ENCODE measurements around the gene DHTKD1.

Gene DHTKD1, protein sequence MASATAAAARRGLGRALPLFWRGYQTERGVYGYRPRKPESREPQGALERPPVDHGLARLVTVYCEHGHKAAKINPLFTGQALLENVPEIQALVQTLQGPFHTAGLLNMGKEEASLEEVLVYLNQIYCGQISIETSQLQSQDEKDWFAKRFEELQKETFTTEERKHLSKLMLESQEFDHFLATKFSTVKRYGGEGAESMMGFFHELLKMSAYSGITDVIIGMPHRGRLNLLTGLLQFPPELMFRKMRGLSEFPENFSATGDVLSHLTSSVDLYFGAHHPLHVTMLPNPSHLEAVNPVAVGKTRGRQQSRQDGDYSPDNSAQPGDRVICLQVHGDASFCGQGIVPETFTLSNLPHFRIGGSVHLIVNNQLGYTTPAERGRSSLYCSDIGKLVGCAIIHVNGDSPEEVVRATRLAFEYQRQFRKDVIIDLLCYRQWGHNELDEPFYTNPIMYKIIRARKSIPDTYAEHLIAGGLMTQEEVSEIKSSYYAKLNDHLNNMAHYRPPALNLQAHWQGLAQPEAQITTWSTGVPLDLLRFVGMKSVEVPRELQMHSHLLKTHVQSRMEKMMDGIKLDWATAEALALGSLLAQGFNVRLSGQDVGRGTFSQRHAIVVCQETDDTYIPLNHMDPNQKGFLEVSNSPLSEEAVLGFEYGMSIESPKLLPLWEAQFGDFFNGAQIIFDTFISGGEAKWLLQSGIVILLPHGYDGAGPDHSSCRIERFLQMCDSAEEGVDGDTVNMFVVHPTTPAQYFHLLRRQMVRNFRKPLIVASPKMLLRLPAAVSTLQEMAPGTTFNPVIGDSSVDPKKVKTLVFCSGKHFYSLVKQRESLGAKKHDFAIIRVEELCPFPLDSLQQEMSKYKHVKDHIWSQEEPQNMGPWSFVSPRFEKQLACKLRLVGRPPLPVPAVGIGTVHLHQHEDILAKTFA

GRCh38 chr10:12068449-12069269 is at the start of gene DHTKD1:
Gene DHTKD1, plus strand, starts transcription at chr10:12068954. Its CDS starts 80 bp downstream, at chr10:12069034.
- DNase-seq (ENCODE audit: low read depth, low spot score): peak; percentile 47
- Histone ChIP-seq H3K9me3 (ENCODE audit: low read depth, low read length) (no peaks in the 10 kb centered on the region), H3K4me3 (peak within 1 kb of the TSS; percentile 83), H3K27ac (peak within 1 kb of the TSS; percentile 67; the same call in 1 of the 2 replicates), H3K36me3 (ENCODE audit: insufficient read depth, low read length) (no peaks in the 10 kb centered on the region), H3K9ac (ENCODE audit: insufficient read length) (peak within 1 kb of the TSS; percentile 90)
- TF ChIP-seq FOXP2 (optimal IDR thresholded peaks at IDR 0.05; ENCODE audit: control extremely low read depth, extremely low read length, insufficient read depth): no peak
- no peak for TF ChIP-seq EZH2 (IDR thresholded peaks at IDR 0.05)
- TF ChIP-seq POLR2AphosphoS5 (IDR thresholded peaks at IDR 0.05; ENCODE audit: borderline replicate concordance, low read depth, low read length): peak; percentile 76; the same call in 1 of the 2 replicates

DNA sequence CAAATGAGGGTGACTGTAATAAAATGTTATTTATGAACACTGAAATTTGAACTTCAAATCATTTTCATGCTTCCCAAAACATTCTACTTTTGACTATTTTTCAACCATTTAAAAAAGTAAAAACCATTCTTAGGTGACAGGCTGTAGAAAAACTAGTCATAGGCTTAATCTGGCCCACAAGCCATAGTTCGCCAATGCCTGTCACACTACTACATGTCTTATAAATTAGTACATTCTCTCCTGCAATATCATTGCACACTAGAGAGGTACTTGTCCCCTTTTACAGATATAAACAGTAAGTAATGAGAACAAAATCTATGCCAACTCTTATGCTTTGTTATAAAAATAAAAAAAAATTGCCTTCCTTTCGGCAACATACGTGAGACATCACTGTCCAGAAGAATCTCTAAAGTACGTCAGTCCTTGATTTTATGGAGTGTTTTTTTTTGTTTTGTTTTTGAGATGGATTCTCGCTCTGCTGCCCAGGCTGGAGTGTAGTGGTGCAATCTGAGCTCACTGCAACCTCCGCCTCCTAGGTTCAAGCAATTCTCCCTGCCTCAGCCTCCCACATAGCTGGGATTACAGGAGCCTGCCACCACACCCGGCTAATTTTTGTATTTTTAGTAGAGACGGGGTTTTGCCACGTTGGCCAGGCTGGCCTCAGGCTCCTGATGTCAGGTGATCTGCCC is 49.3 kb upstream of the DHTKD1 start:
- Histone ChIP-seq H3K9ac (ENCODE audit: insufficient read length) (no peak overlapping the region), H3K36me3 (ENCODE audit: insufficient read depth, low read length) (no peaks in the 10 kb centered on the region), H3K4me3 (no peak overlapping the region), H3K27ac (no peak overlapping the region), H3K9me3 (ENCODE audit: low read depth, low read length) (no peaks in the 10 kb centered on the region)
- TF ChIP-seq EZH2 (IDR thresholded peaks at IDR 0.05) (no peak), POLR2AphosphoS5 (IDR thresholded peaks at IDR 0.05; ENCODE audit: borderline replicate concordance, low read depth, low read length) (no peak), FOXP2 (optimal IDR thresholded peaks at IDR 0.05; ENCODE audit: control extremely low read depth, extremely low read length, insufficient read depth) (no peak)
- DNase-seq (ENCODE audit: low read depth, low spot score): no peak

- no peak for DNase-seq (ENCODE audit: low read depth, low spot score)
- H3K36me3 ChIP-seq (ENCODE audit: insufficient read depth, low read length): no peaks in the 10 kb centered on the region
- H3K9ac ChIP-seq (ENCODE audit: insufficient read length): no peak overlapping the region
- H3K9me3 ChIP-seq (ENCODE audit: low read depth, low read length): no peaks in the 10 kb centered on the region
- H3K27ac ChIP-seq: no peak overlapping the region
- no peak overlapping the region for H3K4me3 ChIP-seq
- no peak for TF ChIP-seq POLR2AphosphoS5 (IDR thresholded peaks at IDR 0.05; ENCODE audit: borderline replicate concordance, low read depth, low read length)
- no peak for TF ChIP-seq EZH2 (IDR thresholded peaks at IDR 0.05)
- no peak for TF ChIP-seq FOXP2 (optimal IDR thresholded peaks at IDR 0.05; ENCODE audit: control extremely low read depth, extremely low read length, insufficient read depth)
These were observed 48.2 kb upstream of the DHTKD1 start for GRCh38 chr10:12020574-12020973.

DNA sequence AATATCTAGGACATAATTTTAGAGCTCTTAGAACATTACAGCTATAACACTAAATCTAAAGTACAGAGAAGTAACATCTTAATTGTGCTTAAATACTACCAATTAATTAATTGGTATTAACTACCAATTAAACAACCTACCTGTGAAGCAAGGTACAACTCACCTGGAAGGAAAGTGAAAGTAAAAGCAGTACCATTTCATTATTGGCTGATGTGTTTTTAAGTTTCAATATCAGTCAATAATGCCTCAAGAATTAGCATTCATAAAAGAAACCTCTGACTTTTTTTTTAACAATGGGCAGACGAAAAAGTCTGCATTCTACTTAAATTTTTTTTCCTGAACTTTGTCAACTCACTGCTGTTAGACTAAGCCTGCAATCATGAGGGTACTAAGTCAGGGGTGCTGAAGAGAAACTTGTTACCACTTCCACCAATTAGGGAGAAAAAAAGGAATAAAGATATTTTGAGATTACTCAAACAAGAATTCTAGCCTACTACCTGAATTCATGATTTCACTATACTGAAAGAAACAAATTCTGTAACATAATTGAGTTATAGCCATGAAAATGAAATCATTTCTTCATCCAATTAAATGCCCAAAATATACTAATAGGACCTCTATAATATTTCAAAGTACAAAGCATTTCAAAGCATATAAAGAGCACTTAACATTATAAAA is 46.0 kb upstream of the DHTKD1 start:
- Histone ChIP-seq H3K4me3 (no peak overlapping the region), H3K27ac (no peak overlapping the region), H3K9ac (ENCODE audit: insufficient read length) (no peak overlapping the region), H3K9me3 (ENCODE audit: low read depth, low read length) (no peaks in the 10 kb centered on the region), H3K36me3 (ENCODE audit: insufficient read depth, low read length) (no peaks in the 10 kb centered on the region)
- DNase-seq (ENCODE audit: low read depth, low spot score): no peak
- TF ChIP-seq EZH2 (IDR thresholded peaks at IDR 0.05) (no peak), FOXP2 (optimal IDR thresholded peaks at IDR 0.05; ENCODE audit: control extremely low read depth, extremely low read length, insufficient read depth) (no peak), POLR2AphosphoS5 (IDR thresholded peaks at IDR 0.05; ENCODE audit: borderline replicate concordance, low read depth, low read length) (no peak)

GRCh38 chr10:12025591-12025990 is 43.2 kb upstream of the DHTKD1 start:
- no peak for TF ChIP-seq EZH2 (IDR thresholded peaks at IDR 0.05)
- TF ChIP-seq FOXP2 (optimal IDR thresholded peaks at IDR 0.05; ENCODE audit: control extremely low read depth, extremely low read length, insufficient read depth): no peak
- no peak for TF ChIP-seq POLR2AphosphoS5 (IDR thresholded peaks at IDR 0.05; ENCODE audit: borderline replicate concordance, low read depth, low read length)
- H3K9ac ChIP-seq (ENCODE audit: insufficient read length): no peak overlapping the region
- H3K9me3 ChIP-seq (ENCODE audit: low read depth, low read length): no peaks in the 10 kb centered on the region
- peaks cover 8% of the 10 kb centered on the region; the same call in 1 of the 2 replicates for H3K36me3 ChIP-seq (ENCODE audit: insufficient read depth, low read length)
- no peak for DNase-seq (ENCODE audit: low read depth, low spot score)
- no peak overlapping the region for H3K27ac ChIP-seq
- no peak overlapping the region for H3K4me3 ChIP-seq

- TF ChIP-seq EZH2 (IDR thresholded peaks at IDR 0.05): no peak
- TF ChIP-seq FOXP2 (optimal IDR thresholded peaks at IDR 0.05; ENCODE audit: control extremely low read depth, extremely low read length, insufficient read depth): no peak
- no peak for TF ChIP-seq POLR2AphosphoS5 (IDR thresholded peaks at IDR 0.05; ENCODE audit: borderline replicate concordance, low read depth, low read length)
- no peak for DNase-seq (ENCODE audit: low read depth, low spot score)
- H3K4me3 ChIP-seq: no peak overlapping the region
- H3K27ac ChIP-seq: no peak overlapping the region
- H3K9me3 ChIP-seq (ENCODE audit: low read depth, low read length): no peaks in the 10 kb centered on the region
- peaks cover 8% of the 10 kb centered on the region; the same call in 1 of the 2 replicates for H3K36me3 ChIP-seq (ENCODE audit: insufficient read depth, low read length)
- no peak overlapping the region for H3K9ac ChIP-seq (ENCODE audit: insufficient read length)
These were observed 41.2 kb upstream of the DHTKD1 start for GRCh38 chr10:12027539-12027938.

DNA sequence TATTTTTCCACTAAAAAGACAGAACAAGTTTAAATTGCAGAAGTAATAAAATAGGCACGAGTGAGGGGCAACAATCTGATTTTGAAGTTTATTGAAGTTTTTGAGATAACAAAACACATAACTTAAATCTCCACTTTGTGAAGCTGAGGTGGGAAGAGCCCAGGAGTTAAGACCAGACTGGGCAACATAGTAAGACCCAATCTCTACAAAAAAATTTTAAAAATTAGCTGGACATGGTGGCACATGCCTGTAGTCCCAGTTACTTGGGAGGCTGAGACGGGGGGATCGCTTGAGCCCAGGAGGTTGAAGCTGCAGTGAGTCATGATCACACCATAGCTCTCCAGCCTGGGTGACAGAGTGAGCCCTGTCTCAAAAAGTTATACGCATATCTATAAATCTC is 37.4 kb upstream of the DHTKD1 start:
- Histone ChIP-seq H3K9me3 (ENCODE audit: low read depth, low read length) (no peaks in the 10 kb centered on the region), H3K27ac (no peak overlapping the region), H3K9ac (ENCODE audit: insufficient read length) (no peak overlapping the region), H3K36me3 (ENCODE audit: insufficient read depth, low read length) (peaks cover 8% of the 10 kb centered on the region; the same call in 1 of the 2 replicates), H3K4me3 (no peak overlapping the region)
- TF ChIP-seq POLR2AphosphoS5 (IDR thresholded peaks at IDR 0.05; ENCODE audit: borderline replicate concordance, low read depth, low read length): no peak
- no peak for TF ChIP-seq FOXP2 (optimal IDR thresholded peaks at IDR 0.05; ENCODE audit: control extremely low read depth, extremely low read length, insufficient read depth)
- no peak for TF ChIP-seq EZH2 (IDR thresholded peaks at IDR 0.05)
- DNase-seq (ENCODE audit: low read depth, low spot score): no peak
